ENCODE data around the gene CHMP1B.

The CHMP1B gene

DNA sequence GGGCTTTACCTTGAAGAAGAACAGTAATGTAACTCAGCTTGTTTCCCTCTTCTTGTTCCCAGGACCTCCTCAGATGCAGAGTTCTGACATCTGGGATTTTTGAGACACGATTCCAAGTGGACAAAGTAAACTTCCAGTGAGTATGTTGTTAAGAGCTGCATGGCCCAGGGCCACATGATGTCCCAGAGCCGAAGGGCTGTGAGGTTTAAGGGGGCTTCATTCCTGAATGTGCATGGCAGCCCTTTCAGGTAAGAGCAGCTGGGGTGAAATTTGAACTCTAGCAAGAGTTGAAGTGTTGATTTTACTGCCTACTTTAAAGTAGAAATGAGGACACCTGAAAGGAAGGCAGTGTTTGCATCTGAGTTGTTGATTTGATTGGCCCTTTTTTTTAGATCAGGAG, 13.3 kb downstream of the CHMP1B start:
- TF ChIP-seq CTCF (IDR thresholded peaks at IDR 0.05; ENCODE audit: insufficient read depth, low read length), result no peak
- no peak for TF ChIP-seq SPI1 (IDR thresholded peaks at IDR 0.05; ENCODE audit: borderline replicate concordance, low read depth)
- no peak for TF ChIP-seq REST (IDR thresholded peaks at IDR 0.05; ENCODE audit: insufficient replicate concordance, low read depth)
- no peak for TF ChIP-seq GABPA (IDR thresholded peaks at IDR 0.05; ENCODE audit: low read depth)
- TF ChIP-seq POLR2AphosphoS5 (IDR thresholded peaks at IDR 0.05; ENCODE audit: low read depth), result no peak
- Histone ChIP-seq H3K27ac (replicated peaks) (no peak overlapping the region), H3K4me3 (replicated peaks; ENCODE audit: insufficient read depth, low read length) (no peak overlapping the region), H3K27me3 (ENCODE audit: insufficient read depth, poor library complexity, severe bottlenecking) (no peaks in the 10 kb centered on the region)
- no peak for DNase-seq (ENCODE audit: low read depth in 1 of 2, low spot score in 1 of 2)

DNA sequence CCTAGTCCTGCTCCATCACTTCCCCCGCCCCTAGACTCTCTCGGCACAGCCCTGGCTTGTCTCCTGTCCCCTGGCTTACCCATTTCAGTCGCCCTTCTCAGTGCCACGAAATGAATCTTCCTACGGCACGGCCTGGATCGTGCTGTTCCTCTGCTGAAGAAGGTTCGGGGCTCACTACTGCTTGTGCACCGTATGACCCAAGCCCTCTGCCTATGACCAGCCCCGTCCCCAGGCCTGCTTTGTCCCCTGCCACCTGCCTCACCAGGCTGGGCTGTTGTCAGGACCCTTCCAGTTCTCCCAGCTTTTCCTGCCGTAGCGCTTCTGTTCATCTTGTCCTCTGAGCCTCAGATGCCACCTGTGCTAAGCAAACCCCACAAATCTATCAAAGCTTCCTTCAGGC, 13.9 kb downstream of the CHMP1B start:
- Histone ChIP-seq H3K4me3 (replicated peaks; ENCODE audit: insufficient read depth, low read length) (no peak overlapping the region), H3K27me3 (ENCODE audit: insufficient read depth, poor library complexity, severe bottlenecking) (peaks cover 3% of the 10 kb centered on the region), H3K27ac (replicated peaks) (no peak overlapping the region)
- TF ChIP-seq SPI1 (IDR thresholded peaks at IDR 0.05; ENCODE audit: borderline replicate concordance, low read depth) (no peak), REST (IDR thresholded peaks at IDR 0.05; ENCODE audit: insufficient replicate concordance, low read depth) (no peak), CTCF (IDR thresholded peaks at IDR 0.05; ENCODE audit: insufficient read depth, low read length) (no peak), GABPA (IDR thresholded peaks at IDR 0.05; ENCODE audit: low read depth) (no peak), POLR2AphosphoS5 (IDR thresholded peaks at IDR 0.05; ENCODE audit: low read depth) (no peak)
- DNase-seq (ENCODE audit: low read depth in 1 of 2, low spot score in 1 of 2), result no peak

DNA sequence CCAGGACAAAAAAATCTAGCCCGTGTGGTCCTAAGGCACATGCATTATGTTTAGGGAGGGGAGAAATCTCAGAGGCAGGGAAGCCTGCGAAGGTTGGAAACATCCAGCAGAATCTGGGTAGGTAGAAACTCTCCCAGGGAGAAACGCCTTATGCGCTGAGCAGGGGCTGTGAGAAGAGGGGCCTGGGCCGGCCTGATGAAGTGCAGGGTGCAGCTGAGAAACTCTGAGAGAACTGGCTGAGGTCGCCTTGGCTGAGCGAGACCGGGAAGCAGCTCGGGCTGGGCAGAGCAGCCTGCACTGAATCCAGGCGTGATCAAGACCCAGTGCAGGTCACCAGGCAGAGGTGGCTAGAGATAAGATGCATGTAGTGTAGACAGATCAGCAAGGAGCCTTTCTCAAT, 15.1 kb downstream of the CHMP1B start:
- TF ChIP-seq CTCF (IDR thresholded peaks at IDR 0.05; ENCODE audit: insufficient read depth, low read length), result no peak
- TF ChIP-seq REST (IDR thresholded peaks at IDR 0.05; ENCODE audit: insufficient replicate concordance, low read depth), result no peak
- no peak for TF ChIP-seq GABPA (IDR thresholded peaks at IDR 0.05; ENCODE audit: low read depth)
- no peak for TF ChIP-seq POLR2AphosphoS5 (IDR thresholded peaks at IDR 0.05; ENCODE audit: low read depth)
- no peak for TF ChIP-seq SPI1 (IDR thresholded peaks at IDR 0.05; ENCODE audit: borderline replicate concordance, low read depth)
- Histone ChIP-seq H3K27ac (replicated peaks) (no peak overlapping the region), H3K27me3 (ENCODE audit: insufficient read depth, poor library complexity, severe bottlenecking) (peaks cover 7% of the 10 kb centered on the region), H3K4me3 (replicated peaks; ENCODE audit: insufficient read depth, low read length) (no peak overlapping the region)
- DNase-seq (ENCODE audit: low read depth in 1 of 2, low spot score in 1 of 2), result no peak
